Fibroblast of lung (primary cell): Measurements from ENCODE around the gene OSTN. TPM values are rescaled to one million over a fixed set of nuclear protein-coding genes. Genes with fewer than 3 reads are reported as not detected.

Experiments
- DNase-seq, 2 donors: peaks; one replicate each; pipeline versions ENCODE4 v3.0.0 to v3.0.0-alpha.2; 2010; ENCODE audit warnings: low read depth in 2 of 2
- H2AFZ ChIP-seq: 2 replicates; pipeline ENCODE4 v1.5.1; 2012; ENCODE audit warnings: low read length, control low read depth, inconsistent platforms
- H3K27ac ChIP-seq: 2 replicates; pipeline ENCODE4 v1.5.1; 2011; ENCODE audit warnings: low read length, control low read depth; ENCODE audit not compliant: insufficient read depth
- H3K27me3 ChIP-seq: 2 replicates; pipeline ENCODE4 v1.5.1; 2011; ENCODE audit warnings: mild to moderate bottlenecking, low read length; ENCODE audit not compliant: control insufficient read depth, insufficient read depth
- H3K36me3 ChIP-seq: 2 replicates; pipeline ENCODE4 v1.5.1; 2011; ENCODE audit warnings: low read length; ENCODE audit not compliant: control insufficient read depth, insufficient read depth
- H3K4me1 ChIP-seq: 2 replicates; pipeline ENCODE4 v1.5.1; 2011; ENCODE audit warnings: low read length; ENCODE audit not compliant: control insufficient read depth, insufficient read depth; ENCODE audit errors: extremely low read depth
- H3K4me2 ChIP-seq: 2 replicates; pipeline ENCODE4 v1.5.1; 2011; ENCODE audit warnings: low read length, control low read depth; ENCODE audit not compliant: insufficient read depth; ENCODE audit errors: extremely low read depth
- H3K4me3 ChIP-seq, 4 experiments: fragments of 200-600 bp in 1 of 4; sonication (generic) in 1 of 4; replicated peaks in 1 of 4; 2 replicates each; pipeline ENCODE4 v1.5.1; 2011 to 2016; ENCODE audit warnings: low read length in 4 of 4, low read depth in 3 of 4, mild to moderate bottlenecking in 3 of 4, control low read depth in 2 of 4, inconsistent platforms in 1 of 4, mixed read lengths in 1 of 4; ENCODE audit not compliant: insufficient read depth in 1 of 4; ENCODE audit errors: control extremely low read depth in 1 of 4
- H3K79me2 ChIP-seq: 2 replicates; pipeline ENCODE4 v1.5.1; 2012; ENCODE audit warnings: mild to moderate bottlenecking, low read length, inconsistent platforms; ENCODE audit not compliant: control insufficient read depth, insufficient read depth
- H3K9ac ChIP-seq: 2 replicates; pipeline ENCODE4 v1.5.1; 2011; ENCODE audit warnings: mild to moderate bottlenecking, low read length, control low read depth; ENCODE audit not compliant: insufficient read depth
- H3K9me3 ChIP-seq: 2 replicates; pipeline ENCODE4 v1.5.1; 2012; ENCODE audit warnings: low read depth, low read length; ENCODE audit not compliant: control insufficient read depth, insufficient read depth
- H4K20me1 ChIP-seq: 2 replicates; pipeline ENCODE4 v1.5.1; 2011; ENCODE audit warnings: low read length; ENCODE audit not compliant: control insufficient read depth, insufficient read depth; ENCODE audit errors: extremely low read depth
- EZH2 ChIP-seq: IDR thresholded peaks from 2 replicates; pipeline ENCODE4 v1.5.1; 2012; ENCODE audit warnings: low read length, control low read depth, mild to moderate bottlenecking; ENCODE audit errors: missing control alignments
- polyA plus RNA-seq, 2 donors: library from polyadenylated mRNA; depleted of rRNA in 1 of 2; stranded (reverse) in 1 of 2; unstranded in 1 of 2; fragments of >200 nt; gene quantifications; 2 replicates each; pipeline ENCODE4 v1.2.1, GENCODE V29; 2011 to 2012; ENCODE audit warnings: missing spikeins in 1 of 2
- total RNA-seq: library from RNA; depleted of rRNA; stranded (reverse); fragments of >200 nt; gene quantifications from 2 replicates; pipeline ENCODE4 v1.2.1, GENCODE V29; 2014
- TF ChIP-seq, protein P1 (sequence below), 2 donors: IDR thresholded peaks in 1 of 2; conservative IDR thresholded peaks in 1 of 2; 1 replicate in 1 of 2; 2 replicates in 1 of 2; pipeline ENCODE4 v1.5.1; 2011 to 2012; ENCODE audit warnings: low read length in 2 of 2, control low read depth in 1 of 2, inconsistent platforms in 1 of 2, low read depth in 1 of 2, mild to moderate bottlenecking in 1 of 2

Gene OSTN
- total and polyA plus RNA-seq, 2 donors (not counting 1 experiment from before 2014, with no cell fraction given) = 0.34 to 31.9 TPM

DNA sequence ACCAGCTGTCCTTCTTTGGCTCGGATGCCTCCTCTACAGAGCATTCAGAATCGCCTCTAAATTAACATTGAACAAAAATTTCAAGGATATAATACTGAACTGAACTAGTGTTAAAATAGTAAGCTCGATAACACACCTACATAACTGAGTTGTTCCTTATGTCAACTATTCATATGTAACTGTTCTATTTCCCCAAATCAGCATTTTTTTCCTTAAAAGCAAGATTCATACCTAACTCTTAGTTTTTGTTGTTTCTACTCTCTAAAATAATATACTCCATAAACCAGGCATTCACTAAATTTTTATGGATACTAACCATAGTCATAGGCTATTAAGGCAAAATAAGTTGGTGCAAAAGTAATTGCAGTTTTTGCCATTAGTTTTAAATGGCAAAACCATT is 32.7 kb upstream of the OSTN start:
- TF ChIP-seq, protein P1, sequence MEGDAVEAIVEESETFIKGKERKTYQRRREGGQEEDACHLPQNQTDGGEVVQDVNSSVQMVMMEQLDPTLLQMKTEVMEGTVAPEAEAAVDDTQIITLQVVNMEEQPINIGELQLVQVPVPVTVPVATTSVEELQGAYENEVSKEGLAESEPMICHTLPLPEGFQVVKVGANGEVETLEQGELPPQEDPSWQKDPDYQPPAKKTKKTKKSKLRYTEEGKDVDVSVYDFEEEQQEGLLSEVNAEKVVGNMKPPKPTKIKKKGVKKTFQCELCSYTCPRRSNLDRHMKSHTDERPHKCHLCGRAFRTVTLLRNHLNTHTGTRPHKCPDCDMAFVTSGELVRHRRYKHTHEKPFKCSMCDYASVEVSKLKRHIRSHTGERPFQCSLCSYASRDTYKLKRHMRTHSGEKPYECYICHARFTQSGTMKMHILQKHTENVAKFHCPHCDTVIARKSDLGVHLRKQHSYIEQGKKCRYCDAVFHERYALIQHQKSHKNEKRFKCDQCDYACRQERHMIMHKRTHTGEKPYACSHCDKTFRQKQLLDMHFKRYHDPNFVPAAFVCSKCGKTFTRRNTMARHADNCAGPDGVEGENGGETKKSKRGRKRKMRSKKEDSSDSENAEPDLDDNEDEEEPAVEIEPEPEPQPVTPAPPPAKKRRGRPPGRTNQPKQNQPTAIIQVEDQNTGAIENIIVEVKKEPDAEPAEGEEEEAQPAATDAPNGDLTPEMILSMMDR (conservative IDR thresholded peaks at IDR 0.05 in 1 of 2, IDR thresholded peaks at IDR 0.05 in 1 of 2; ENCODE audit: low read depth in 1 of 2, low read length in 2 of 2) = no peak
- TF ChIP-seq EZH2 = no peak
- no peaks in the 10 kb centered on the region for H3K9me3 ChIP-seq
- H3K27me3 ChIP-seq = no peaks in the 10 kb centered on the region
- H3K79me2 ChIP-seq = no peaks in the 10 kb centered on the region
- H4K20me1 ChIP-seq = no peaks in the 10 kb centered on the region
- no peak for DNase-seq
- H3K9ac ChIP-seq = no peak overlapping the region
- no peak overlapping the region for H3K4me3 ChIP-seq
- no peaks in the 10 kb centered on the region for H3K4me1 ChIP-seq
- H3K27ac ChIP-seq = no peak overlapping the region
- H3K4me2 ChIP-seq = no peak overlapping the region
- H3K36me3 ChIP-seq = no peaks in the 10 kb centered on the region
- H2AFZ ChIP-seq = no peak overlapping the region

DNA sequence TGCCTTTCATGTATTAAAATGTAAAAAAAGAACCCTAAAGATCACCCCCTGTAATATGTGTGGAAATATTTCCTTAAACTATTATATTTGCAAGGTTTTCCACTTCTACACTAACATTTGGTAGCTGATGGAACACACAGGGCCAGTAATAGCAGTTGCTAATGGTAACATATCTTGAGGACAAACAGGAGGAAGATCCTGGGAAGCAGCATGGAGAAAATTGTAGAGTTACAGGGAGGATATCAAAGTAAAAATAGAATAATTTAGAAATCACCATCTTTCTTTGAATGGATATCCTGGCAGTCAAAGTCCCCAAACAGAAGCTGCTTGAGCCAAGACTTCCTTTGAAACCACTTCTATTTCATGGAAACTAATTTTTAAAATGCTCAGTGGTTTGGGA is 29.5 kb upstream of the OSTN start:
- no peak overlapping the region for H3K4me2 ChIP-seq
- no peak overlapping the region for H3K4me3 ChIP-seq
- H2AFZ ChIP-seq = no peak overlapping the region
- H4K20me1 ChIP-seq = no peaks in the 10 kb centered on the region
- no peaks in the 10 kb centered on the region for H3K36me3 ChIP-seq
- no peaks in the 10 kb centered on the region for H3K79me2 ChIP-seq
- H3K27me3 ChIP-seq = no peaks in the 10 kb centered on the region
- no peak for DNase-seq
- H3K27ac ChIP-seq = no peak overlapping the region
- TF ChIP-seq, protein P1 (conservative IDR thresholded peaks at IDR 0.05 in 1 of 2, IDR thresholded peaks at IDR 0.05 in 1 of 2; ENCODE audit: low read depth in 1 of 2, low read length in 2 of 2) = no peak
- no peak for TF ChIP-seq EZH2
- H3K9ac ChIP-seq = no peak overlapping the region
- H3K9me3 ChIP-seq = no peaks in the 10 kb centered on the region
- no peaks in the 10 kb centered on the region for H3K4me1 ChIP-seq

DNA sequence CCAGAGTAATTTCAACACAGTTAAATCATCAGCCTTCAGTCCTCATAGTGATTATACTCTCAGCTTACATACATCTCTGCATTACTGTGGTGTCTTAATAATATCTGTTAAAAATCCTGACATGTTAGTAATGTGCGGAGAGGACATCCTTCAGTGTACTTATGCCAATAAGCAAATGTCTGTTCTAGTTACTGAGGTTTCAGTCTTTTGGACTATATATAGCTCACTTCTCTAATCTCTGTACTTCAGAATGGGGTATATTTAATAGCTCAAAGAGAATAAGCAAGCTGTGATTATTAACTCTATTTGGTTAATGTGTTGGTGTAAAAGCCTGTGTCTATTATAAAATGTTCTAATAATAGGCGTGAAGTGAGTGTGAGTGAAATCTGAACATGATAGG is 28.9 kb upstream of the OSTN start:
- Histone ChIP-seq H3K4me1 (no peaks in the 10 kb centered on the region), H2AFZ (no peak overlapping the region), H4K20me1 (no peaks in the 10 kb centered on the region), H3K79me2 (no peaks in the 10 kb centered on the region), H3K36me3 (no peaks in the 10 kb centered on the region), H3K27ac (no peak overlapping the region), H3K9me3 (no peaks in the 10 kb centered on the region), H3K9ac (no peak overlapping the region), H3K4me3 (no peak overlapping the region), H3K27me3 (no peaks in the 10 kb centered on the region), H3K4me2 (no peak overlapping the region)
- DNase-seq = no peak
- no peak for TF ChIP-seq EZH2
- TF ChIP-seq, protein P1 (conservative IDR thresholded peaks at IDR 0.05 in 1 of 2, IDR thresholded peaks at IDR 0.05 in 1 of 2; ENCODE audit: low read depth in 1 of 2, low read length in 2 of 2) = no peak
